ENCODE data around the gene JRKL. TPM values are rescaled to one million over a fixed set of nuclear protein-coding genes. Genes with fewer than 3 reads are reported as not detected.

JRKL gene
- total RNA-seq, 1 experiment from 2014 or later = 18.6 TPM

DNA sequence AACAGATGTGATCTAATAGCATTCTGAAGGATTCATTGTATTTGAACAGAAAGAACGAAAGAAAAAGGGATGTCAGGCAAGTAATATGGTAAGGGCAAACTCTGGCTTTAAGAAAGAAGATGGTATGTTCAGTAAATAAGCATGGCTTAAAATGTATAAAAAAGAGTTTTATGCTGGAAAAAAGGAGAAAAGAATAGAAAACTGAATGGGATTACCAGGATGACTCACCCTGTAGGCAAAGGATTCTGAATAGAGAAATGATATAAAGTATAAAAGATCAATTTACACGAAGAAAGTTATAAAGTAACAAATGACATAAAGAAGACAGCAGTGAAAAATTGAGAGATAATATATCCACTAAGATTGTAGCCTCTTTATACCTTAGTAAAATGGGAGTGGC lies 4.6 kb upstream of the JRKL start:
- peaks cover 77% of the 10 kb centered on the region for H3K79me2 ChIP-seq (ENCODE audit: low read length)
- no peak overlapping the region for H2AFZ ChIP-seq (ENCODE audit: low read length)
- H3K36me3 ChIP-seq (ENCODE audit: insufficient read depth, low read length) = peaks cover 51% of the 10 kb centered on the region
- no peaks in the 10 kb centered on the region for H4K20me1 ChIP-seq (ENCODE audit: insufficient read depth, low read depth, low read length)
- no peaks in the 10 kb centered on the region for H3K9me3 ChIP-seq (ENCODE audit: low read length)
- H3K9ac ChIP-seq (ENCODE audit: low read length) = no peak overlapping the region
- H3K27me3 ChIP-seq (ENCODE audit: low read length) = no peaks in the 10 kb centered on the region
- no peak overlapping the region for H3K4me2 ChIP-seq (ENCODE audit: low read depth, low read length, poor library complexity, severe bottlenecking)
- peaks cover 20% of the 10 kb centered on the region for H3K4me1 ChIP-seq (ENCODE audit: low read length)
- no peak overlapping the region for H3K27ac ChIP-seq (ENCODE audit: low read length)
- H3K9me2 ChIP-seq (replicated peaks; ENCODE audit: insufficient read depth, low read length) = no peaks in the 10 kb centered on the region
- H3K4me3 ChIP-seq (ENCODE audit: low read length) = no peak overlapping the region
- no peak for DNase-seq

GRCh38 chr11:96388891-96389719 lies 708 bp upstream of the JRKL start:
- no peaks in the 10 kb centered on the region for H3K27me3 ChIP-seq (ENCODE audit: low read length)
- H4K20me1 ChIP-seq (ENCODE audit: insufficient read depth, low read depth, low read length) = peaks cover 2% of the 10 kb centered on the region; the same call in 1 of the 2 replicates
- peak overlapping the region; percentile 75 for H3K9ac ChIP-seq (ENCODE audit: low read length)
- no peak for DNase-seq
- H3K9me2 ChIP-seq (replicated peaks; ENCODE audit: insufficient read depth, low read length) = no peaks in the 10 kb centered on the region
- H3K4me3 ChIP-seq (ENCODE audit: low read length) = peak overlapping the region; percentile 82
- peaks cover 25% of the 10 kb centered on the region for H3K36me3 ChIP-seq (ENCODE audit: insufficient read depth, low read length)
- peak overlapping the region; percentile 86 for H2AFZ ChIP-seq (ENCODE audit: low read length)
- H3K4me1 ChIP-seq (ENCODE audit: low read length) = peaks cover 29% of the 10 kb centered on the region
- peak overlapping the region; percentile 55 for H3K27ac ChIP-seq (ENCODE audit: low read length)
- H3K9me3 ChIP-seq (ENCODE audit: low read length) = no peaks in the 10 kb centered on the region
- peak overlapping the region; percentile 81 for H3K4me2 ChIP-seq (ENCODE audit: low read depth, low read length, poor library complexity, severe bottlenecking)
- peaks cover 66% of the 10 kb centered on the region for H3K79me2 ChIP-seq (ENCODE audit: low read length)

- H3K27ac ChIP-seq (ENCODE audit: low read length) = no peak overlapping the region
Observed at GRCh38 chr11:96390488-96390792, 627 bp downstream of the JRKL start.

DNA sequence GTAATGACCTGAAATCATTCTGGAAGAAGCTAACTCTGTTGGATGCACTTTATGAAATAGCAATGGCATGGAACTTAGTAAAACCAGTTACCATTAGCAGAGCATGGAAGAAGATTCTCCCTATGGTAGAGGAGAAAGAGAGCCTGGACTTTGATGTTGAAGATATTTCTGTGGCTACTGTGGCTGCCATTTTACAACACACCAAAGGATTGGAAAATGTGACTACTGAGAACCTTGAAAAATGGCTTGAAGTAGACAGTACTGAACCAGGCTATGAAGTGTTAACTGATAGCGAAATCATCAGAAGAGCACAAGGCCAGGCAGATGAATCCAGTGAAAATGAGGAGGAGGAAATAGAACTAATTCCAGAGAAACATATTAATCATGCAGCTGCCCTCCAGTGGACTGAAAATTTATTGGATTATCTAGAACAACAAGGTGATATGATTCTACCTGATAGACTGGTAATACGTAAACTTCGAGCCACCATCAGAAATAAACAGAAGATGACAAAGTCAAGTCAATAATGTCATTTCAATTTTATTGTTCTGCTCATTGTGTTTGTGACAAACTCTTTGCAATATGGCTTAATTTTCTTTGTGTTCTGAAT lies 2.0 kb downstream of the JRKL start:
- no peaks in the 10 kb centered on the region for H3K9me2 ChIP-seq (replicated peaks; ENCODE audit: insufficient read depth, low read length)

More at GRCh38 chr11:96390488-96390792, 627 bp downstream of the JRKL start:
- Histone ChIP-seq H3K9me2 (replicated peaks; ENCODE audit: insufficient read depth, low read length) (no peaks in the 10 kb centered on the region), H3K4me1 (ENCODE audit: low read length) (peaks cover 29% of the 10 kb centered on the region), H3K4me3 (ENCODE audit: low read length) (peak overlapping the region; percentile 82), H3K79me2 (ENCODE audit: low read length) (peaks cover 56% of the 10 kb centered on the region), H4K20me1 (ENCODE audit: insufficient read depth, low read depth, low read length) (peaks cover 7% of the 10 kb centered on the region; the same call in 1 of the 2 replicates), H3K36me3 (ENCODE audit: insufficient read depth, low read length) (peaks cover 14% of the 10 kb centered on the region; the same call in 1 of the 2 replicates), H3K27me3 (ENCODE audit: low read length) (no peaks in the 10 kb centered on the region), H2AFZ (ENCODE audit: low read length) (peak overlapping the region; percentile 78), H3K9ac (ENCODE audit: low read length) (peak overlapping the region; percentile 75), H3K9me3 (ENCODE audit: low read length) (no peaks in the 10 kb centered on the region), H3K4me2 (ENCODE audit: low read depth, low read length, poor library complexity, severe bottlenecking) (peak overlapping the region; percentile 81)
- no peak for DNase-seq

DNA sequence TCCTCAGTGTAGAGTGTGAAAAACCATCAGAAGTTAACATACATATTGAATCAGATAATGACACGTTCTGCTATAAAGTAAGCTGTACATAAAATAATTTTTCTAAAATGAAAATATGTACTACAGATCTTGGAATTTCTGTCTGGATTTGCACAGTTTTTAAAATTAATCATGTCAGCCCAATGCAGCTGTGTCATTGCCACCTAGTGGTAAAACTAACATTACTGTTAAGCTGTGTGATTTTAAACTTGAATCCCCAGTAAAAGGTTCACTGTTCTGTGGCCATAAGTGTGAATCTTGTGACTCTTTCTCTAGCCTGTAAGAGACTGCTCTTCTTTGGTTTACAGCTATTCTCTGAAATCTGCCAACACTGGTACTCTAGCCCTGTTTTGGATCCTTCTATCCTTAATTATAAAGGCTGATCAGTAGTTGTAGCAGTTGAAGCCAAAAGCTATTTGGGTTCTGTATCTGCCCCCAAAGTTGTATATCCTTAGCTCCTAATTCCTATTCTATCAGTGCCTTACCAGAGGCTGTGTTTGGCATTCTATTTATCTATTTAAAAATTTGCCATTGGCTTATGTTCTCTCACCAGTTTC lies 4.0 kb downstream of the JRKL start:
- Histone ChIP-seq H3K9ac (ENCODE audit: low read length) (no peak overlapping the region), H2AFZ (ENCODE audit: low read length) (no peak overlapping the region), H3K36me3 (ENCODE audit: insufficient read depth, low read length) (no peaks in the 10 kb centered on the region), H3K4me3 (ENCODE audit: low read length) (no peak overlapping the region), H3K9me2 (replicated peaks; ENCODE audit: insufficient read depth, low read length) (no peaks in the 10 kb centered on the region), H3K27me3 (ENCODE audit: low read length) (no peaks in the 10 kb centered on the region), H3K27ac (ENCODE audit: low read length) (no peak overlapping the region), H4K20me1 (ENCODE audit: insufficient read depth, low read depth, low read length) (peaks cover 7% of the 10 kb centered on the region; the same call in 1 of the 2 replicates), H3K9me3 (ENCODE audit: low read length) (no peaks in the 10 kb centered on the region), H3K79me2 (ENCODE audit: low read length) (peaks cover 22% of the 10 kb centered on the region), H3K4me2 (ENCODE audit: low read depth, low read length, poor library complexity, severe bottlenecking) (no peak overlapping the region), H3K4me1 (ENCODE audit: low read length) (peaks cover 9% of the 10 kb centered on the region)
- DNase-seq = peak; percentile 85

More for the DNA sequence above, 2.0 kb downstream of the JRKL start:
- Histone ChIP-seq H3K36me3 (ENCODE audit: insufficient read depth, low read length) (peaks cover 2% of the 10 kb centered on the region; the same call in 1 of the 2 replicates), H3K27ac (ENCODE audit: low read length) (no peak overlapping the region), H4K20me1 (ENCODE audit: insufficient read depth, low read depth, low read length) (peaks cover 7% of the 10 kb centered on the region; the same call in 1 of the 2 replicates), H3K9ac (ENCODE audit: low read length) (no peak overlapping the region), H3K79me2 (ENCODE audit: low read length) (peaks cover 42% of the 10 kb centered on the region), H3K27me3 (ENCODE audit: low read length) (no peaks in the 10 kb centered on the region), H3K4me3 (ENCODE audit: low read length) (no peak overlapping the region), H3K4me1 (ENCODE audit: low read length) (peaks cover 29% of the 10 kb centered on the region), H3K9me3 (ENCODE audit: low read length) (no peaks in the 10 kb centered on the region), H2AFZ (ENCODE audit: low read length) (no peak overlapping the region), H3K4me2 (ENCODE audit: low read depth, low read length, poor library complexity, severe bottlenecking) (no peak overlapping the region)
- DNase-seq = no peak

GRCh38 chr11:96394773-96395172 lies 5.0 kb downstream of the JRKL start:
- no peak overlapping the region for H2AFZ ChIP-seq (ENCODE audit: low read length)
- H3K27ac ChIP-seq (ENCODE audit: low read length) = no peak overlapping the region
- H3K9ac ChIP-seq (ENCODE audit: low read length) = no peak overlapping the region
- H3K9me2 ChIP-seq (replicated peaks; ENCODE audit: insufficient read depth, low read length) = no peaks in the 10 kb centered on the region
- H3K9me3 ChIP-seq (ENCODE audit: low read length) = no peaks in the 10 kb centered on the region
- H3K4me2 ChIP-seq (ENCODE audit: low read depth, low read length, poor library complexity, severe bottlenecking) = no peak overlapping the region
- peaks cover 7% of the 10 kb centered on the region; the same call in 1 of the 2 replicates for H4K20me1 ChIP-seq (ENCODE audit: insufficient read depth, low read depth, low read length)
- no peak for DNase-seq
- H3K27me3 ChIP-seq (ENCODE audit: low read length) = no peaks in the 10 kb centered on the region
- peaks cover 9% of the 10 kb centered on the region for H3K4me1 ChIP-seq (ENCODE audit: low read length)
- H3K36me3 ChIP-seq (ENCODE audit: insufficient read depth, low read length) = no peaks in the 10 kb centered on the region
- no peak overlapping the region for H3K4me3 ChIP-seq (ENCODE audit: low read length)
- H3K79me2 ChIP-seq (ENCODE audit: low read length) = peaks cover 16% of the 10 kb centered on the region

GRCh38 chr11:96396637-96397036 lies 6.8 kb downstream of the JRKL start:
- H3K4me3 ChIP-seq (ENCODE audit: low read length) = no peak overlapping the region
- H3K9ac ChIP-seq (ENCODE audit: low read length) = no peak overlapping the region
- H3K4me1 ChIP-seq (ENCODE audit: low read length) = no peaks in the 10 kb centered on the region
- no peaks in the 10 kb centered on the region for H3K9me2 ChIP-seq (replicated peaks; ENCODE audit: insufficient read depth, low read length)
- no peak overlapping the region for H3K27ac ChIP-seq (ENCODE audit: low read length)
- H3K79me2 ChIP-seq (ENCODE audit: low read length) = peaks cover under 1% of the 10 kb centered on the region; the same call in 1 of the 2 replicates
- DNase-seq = no peak
- peaks cover 7% of the 10 kb centered on the region; the same call in 1 of the 2 replicates for H4K20me1 ChIP-seq (ENCODE audit: insufficient read depth, low read depth, low read length)
- H3K27me3 ChIP-seq (ENCODE audit: low read length) = no peaks in the 10 kb centered on the region
- H3K36me3 ChIP-seq (ENCODE audit: insufficient read depth, low read length) = no peaks in the 10 kb centered on the region
- no peak overlapping the region for H2AFZ ChIP-seq (ENCODE audit: low read length)
- no peak overlapping the region for H3K4me2 ChIP-seq (ENCODE audit: low read depth, low read length, poor library complexity, severe bottlenecking)
- H3K9me3 ChIP-seq (ENCODE audit: low read length) = no peaks in the 10 kb centered on the region

DNA sequence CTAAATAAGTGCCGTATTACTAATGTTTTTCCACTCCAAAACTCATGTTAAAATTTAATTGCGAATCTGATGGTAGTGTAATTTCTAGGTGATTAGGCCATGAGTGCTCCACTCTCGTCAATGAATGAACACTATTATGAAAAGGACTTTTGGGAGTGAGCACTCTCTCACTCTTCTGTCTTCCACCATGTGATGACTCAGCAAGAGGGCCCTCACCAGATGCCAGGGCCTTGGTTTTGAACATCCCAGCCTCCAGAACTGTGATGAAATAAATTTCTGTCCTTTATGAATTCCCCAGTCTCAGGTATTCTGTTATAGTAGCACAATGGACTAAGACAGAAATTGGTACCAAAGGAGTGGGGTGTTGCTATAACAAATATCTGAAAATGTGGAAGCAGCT lies 8.1 kb downstream of the JRKL start:
- no peaks in the 10 kb centered on the region for H3K9me3 ChIP-seq (ENCODE audit: low read length)
- H3K27ac ChIP-seq (ENCODE audit: low read length) = no peak overlapping the region
- H3K4me2 ChIP-seq (ENCODE audit: low read depth, low read length, poor library complexity, severe bottlenecking) = no peak overlapping the region
- H3K79me2 ChIP-seq (ENCODE audit: low read length) = no peaks in the 10 kb centered on the region
- H2AFZ ChIP-seq (ENCODE audit: low read length) = no peak overlapping the region
- no peaks in the 10 kb centered on the region for H3K36me3 ChIP-seq (ENCODE audit: insufficient read depth, low read length)
- H3K4me1 ChIP-seq (ENCODE audit: low read length) = no peaks in the 10 kb centered on the region
- no peaks in the 10 kb centered on the region for H3K9me2 ChIP-seq (replicated peaks; ENCODE audit: insufficient read depth, low read length)
- no peak overlapping the region for H3K4me3 ChIP-seq (ENCODE audit: low read length)
- no peaks in the 10 kb centered on the region for H3K27me3 ChIP-seq (ENCODE audit: low read length)
- no peak overlapping the region for H3K9ac ChIP-seq (ENCODE audit: low read length)
- H4K20me1 ChIP-seq (ENCODE audit: insufficient read depth, low read depth, low read length) = peaks cover 7% of the 10 kb centered on the region; the same call in 1 of the 2 replicates
- DNase-seq = no peak

Data from Karpas-422 (cell line).